Endothelial cell of umbilical vein (primary cell): ENCODE results near the gene APCDD1L. TPM values are rescaled to one million over a fixed set of nuclear protein-coding genes. Genes with fewer than 3 reads are reported as not detected.

Experiments used
- BruUV-seq: library from RNA; stranded (reverse); fragments of 400-500 nt; replicated peaks from 2 replicates; lab custom pipeline; 2021; lab: Mats Ljungman, UMichigan
- CTCF ChIA-PET: fragments of 300-600, 350-600 bp; sonication (Branson Sonifier 250); formaldehyde crosslinking; loops from one replicate; lab custom pipeline; 2021; ENCODE audit warnings: antibody characterized with exemption, inconsistent platforms; lab: Charles Lee
- POLR2A ChIA-PET: fragments of 300-600, 350-600 bp; sonication (Branson Sonifier 250); formaldehyde crosslinking; loops from one replicate; lab custom pipeline; 2021; ENCODE audit warnings: antibody characterized with exemption, inconsistent platforms; lab: Charles Lee
- DNase-seq: peaks from one replicate; pipeline ENCODE4 v3.0.0-alpha.2; 2011; ENCODE audit warnings: low read depth, low spot score
- FAIRE-seq: peaks from 2 replicates; lab custom pipeline; 2011; peaks lifted over from hg19 to GRCh38; lab: Jason Lieb, UNC
- H2AFZ ChIP-seq: 2 replicates; pipeline ENCODE4 v1.6.0; 2012; ENCODE audit warnings: low read depth, low read length, control low read depth, inconsistent platforms
- H3K27ac ChIP-seq: 2 replicates; pipeline ENCODE4 v1.5.1; 2011; ENCODE audit warnings: low read depth, mild to moderate bottlenecking, control low read depth, low read length, moderate library complexity; ENCODE audit not compliant: insufficient read depth
- H3K27me3 ChIP-seq, 2 experiments: 2 replicates each; pipeline versions ENCODE4 v1.6.0 to v1.6.1; 2011; ENCODE audit warnings: low read length in 2 of 2, mixed read lengths in 1 of 2; ENCODE audit not compliant: control insufficient read depth in 2 of 2, insufficient read depth in 2 of 2
- H3K36me3 ChIP-seq, 2 experiments: 2 replicates in 1 of 2; 3 replicates in 1 of 2; pipeline ENCODE4 v1.5.1; 2011; ENCODE audit warnings: low read length in 2 of 2, mild to moderate bottlenecking in 1 of 2, moderate library complexity in 1 of 2; ENCODE audit not compliant: control insufficient read depth in 2 of 2, insufficient read depth in 2 of 2; ENCODE audit errors: extremely low read depth in 1 of 2
- H3K4me1 ChIP-seq: 3 replicates; pipeline ENCODE4 v1.5.1; 2011; ENCODE audit warnings: mild to moderate bottlenecking, low read length; ENCODE audit not compliant: control insufficient read depth, insufficient read depth; ENCODE audit errors: extremely low read depth
- H3K4me2 ChIP-seq: 2 replicates; pipeline ENCODE4 v1.6.1; 2011; ENCODE audit warnings: low read length, control low read depth, mixed read lengths; ENCODE audit not compliant: insufficient read depth
- H3K4me3 ChIP-seq, 3 experiments: fragments of 200-600 bp in 1 of 3; sonication (generic), shearing (Covaris generic) in 1 of 3; replicated peaks in 1 of 3; 2 replicates each; pipeline ENCODE4 v1.5.1; 2011 to 2016; ENCODE audit warnings: control low read depth in 3 of 3, low read length in 3 of 3, mild to moderate bottlenecking in 2 of 3, inconsistent platforms in 1 of 3, low read depth in 1 of 3, moderate library complexity in 1 of 3; ENCODE audit not compliant: insufficient read depth in 1 of 3
- H3K79me2 ChIP-seq: 2 replicates; pipeline ENCODE4 v1.6.0; 2012; ENCODE audit warnings: low read length, inconsistent platforms; ENCODE audit not compliant: control insufficient read depth, insufficient read depth
- H3K9ac ChIP-seq: replicated peaks from 2 replicates; pipeline ENCODE3; 2011; ENCODE audit warnings: low read length, control low read depth; ENCODE audit not compliant: insufficient read depth; ENCODE audit errors: extremely low read depth
- H3K9me1 ChIP-seq: replicated peaks from 3 replicates; pipeline ENCODE4 v1.6.0; 2011; ENCODE audit warnings: mild to moderate bottlenecking, low read length; ENCODE audit not compliant: control insufficient read depth, insufficient read depth; ENCODE audit errors: extremely low read depth
- H3K9me3 ChIP-seq: replicated peaks from 2 replicates; pipeline ENCODE4 v1.5.1; 2012; ENCODE audit warnings: low read length, inconsistent platforms; ENCODE audit not compliant: control insufficient read depth, insufficient read depth
- H4K20me1 ChIP-seq: replicated peaks from 2 replicates; pipeline ENCODE3; 2011; ENCODE audit warnings: mild to moderate bottlenecking, low read length; ENCODE audit not compliant: control insufficient read depth, insufficient read depth; ENCODE audit errors: extremely low read depth
- EZH2 ChIP-seq: IDR thresholded peaks from 2 replicates; pipeline ENCODE4 v1.6.1; 2012; ENCODE audit warnings: borderline replicate concordance, low read depth, mild to moderate bottlenecking, moderate library complexity, low read length, inconsistent platforms; ENCODE audit not compliant: severe bottlenecking
- FOS ChIP-seq: IDR thresholded peaks from 2 replicates; pipeline ENCODE4 v1.6.1; 2011; ENCODE audit warnings: mild to moderate bottlenecking, low read length, moderate library complexity, borderline replicate concordance; ENCODE audit not compliant: insufficient read depth
- GATA2 ChIP-seq: IDR thresholded peaks from 2 replicates; pipeline ENCODE4 v1.7.0; 2011; ENCODE audit warnings: low read depth, mild to moderate bottlenecking, moderate library complexity, mixed read lengths, low read length; ENCODE audit not compliant: insufficient read length, insufficient read depth
- JUN ChIP-seq: IDR thresholded peaks from 2 replicates; pipeline ENCODE4 v1.6.1; 2011; ENCODE audit warnings: borderline replicate concordance, low read depth; ENCODE audit not compliant: insufficient read length, insufficient read depth
- POLR2A ChIP-seq: IDR thresholded peaks from 2 replicates; pipeline ENCODE4 v1.6.1; 2012; ENCODE audit warnings: low read depth, mild to moderate bottlenecking, control low read depth, low read length
- POLR2AphosphoS5 ChIP-seq: IDR thresholded peaks from 2 replicates; pipeline ENCODE4 v1.6.1; 2012; ENCODE audit warnings: low read depth, mild to moderate bottlenecking, control low read depth, low read length, moderate library complexity; ENCODE audit not compliant: insufficient read depth
- dilution Hi-C: fragments of 300-500 bp; cut with MboI; formaldehyde crosslinking; loops from one replicate; pipeline ENCODE4 v1.15.0; 2019; ENCODE audit warnings: low sequenced_read_pairs; ENCODE audit not compliant: extremely low pct_ligation_motif_present
- intact Hi-C: fragments of 100-400 bp; cut with micrococcal nuclease; formaldehyde crosslinking; loops from one replicate; pipeline ENCODE4 v1.10.0; 2022
- polyA plus RNA-seq, 4 experiments: library from polyadenylated mRNA; depleted of rRNA in 3 of 4; stranded (reverse) in 3 of 4; unstranded in 1 of 4; fragments of >200 nt; gene quantifications; 2 replicates each; pipeline versions ENCODE4 v1.2.1 to v1.2.3, GENCODE V29; 2011 to 2012; ENCODE audit warnings: missing spikeins in 1 of 4
- total RNA-seq: library from RNA; stranded (reverse); gene quantifications from 2 replicates; pipeline ENCODE4 v1.2.3, GENCODE V29; 2021

The APCDD1L gene
- total and polyA plus RNA-seq, 2 donors (not counting 3 experiments of a cell fraction or from before 2014, with no cell fraction given), result 0.17 to 1.4 TPM

GRCh38 chr20:58514321-58515232 lies 622 bp downstream of the APCDD1L start:
- Histone ChIP-seq H3K9me3 (no peaks in the 10 kb centered on the region), H2AFZ (peak overlapping the region; percentile 16), H3K9ac (no peak overlapping the region), H3K4me2 (no peak overlapping the region), H3K4me1 (peaks cover 3% of the 10 kb centered on the region), H3K79me2 (no peaks in the 10 kb centered on the region), H3K27ac (no peak overlapping the region), H3K27me3 (peaks cover 25 to 30% of the 10 kb centered on the region in 2 experiments), H3K4me3 (peak overlapping the region in 1 of 3 experiments; percentile 16), H4K20me1 (no peaks in the 10 kb centered on the region), H3K9me1 (no peaks in the 10 kb centered on the region), H3K36me3 (no peaks in the 10 kb centered on the region)
- FAIRE-seq (no peak), DNase-seq (no peak)
- TF ChIP-seq POLR2AphosphoS5 (no peak), EZH2 (peak; percentile 15), POLR2A (no peak), JUN (no peak), FOS (no peak), GATA2 (no peak)
- intact Hi-C loops (no loop called here), dilution Hi-C loops (no loop called here)
- ChIA-PET POLR2A (no interaction called here), CTCF (no interaction called here)
- no TSS peak for BruUV-seq
